Gastrocnemius medialis (tissue), 4 donors: Measurements from ENCODE around the gene GABPB2. TPM values are rescaled to one million over a fixed set of nuclear protein-coding genes. Genes with fewer than 3 reads are reported as not detected.

Experiments used
- ATAC-seq, 2 donors: fragments of 150-250 bp; one replicate each; pipeline ENCODE4 v1.9.1; 2016
- DNase-seq, 2 donors: peaks; one replicate each; pipeline ENCODE4 v3.0.0-alpha.2; 2019
- H3K27ac ChIP-seq, 4 donors: fragments of 200-600 bp; sonication (generic); 1 replicate in 1 of 4; 2 replicates in 3 of 4; pipeline ENCODE4 v1.5.1; 2016 to 2018; ENCODE audit warnings: mild to moderate bottlenecking in 2 of 4, moderate library complexity in 1 of 4
- H3K27me3 ChIP-seq, 3 donors: fragments of 200-600 bp; sonication (generic) in 2 of 3; 1 replicate in 1 of 3; 2 replicates in 2 of 3; pipeline versions ENCODE4 v1.5.1 to v1.6.0; 2016 to 2019; ENCODE audit warnings: mild to moderate bottlenecking in 1 of 3, moderate library complexity in 1 of 3
- H3K36me3 ChIP-seq, 2 donors: fragments of 200-600 bp; sonication (generic) in 1 of 2; one replicate each; pipeline ENCODE4 v1.5.1; 2017 to 2018
- H3K4me1 ChIP-seq, 2 donors: fragments of 200-600 bp; sonication (generic) in 1 of 2; one replicate each; pipeline ENCODE4 v1.5.1; 2016 to 2017; ENCODE audit warnings: mild to moderate bottlenecking in 2 of 2
- H3K4me3 ChIP-seq, 4 donors: fragments of 200-600 bp; sonication (generic) in 3 of 4; 1 replicate in 1 of 4; 2 replicates in 3 of 4; pipeline ENCODE4 v1.5.1; 2016 to 2019; ENCODE audit warnings: mild to moderate bottlenecking in 2 of 4
- H3K9me3 ChIP-seq, 3 donors: fragments of 200-600 bp; sonication (generic) in 2 of 3; 1 replicate in 1 of 3; 2 replicates in 2 of 3; pipeline ENCODE4 v1.5.1; 2016 to 2019
- CTCF ChIP-seq, 5 experiments: fragments of 450-650 bp in 3 of 5; fragments of 200-600 bp in 2 of 5; sonication (generic) in 2 of 5; IDR thresholded peaks in 4 of 5; conservative IDR thresholded peaks in 1 of 5; 1 replicate in 4 of 5; 2 replicates in 1 of 5; pipeline ENCODE4 v1.5.1; 2016 to 2019; ENCODE audit warnings: antibody characterized with exemption in 5 of 5, mild to moderate bottlenecking in 3 of 5, moderate library complexity in 3 of 5
- POLR2A ChIP-seq, 2 donors: fragments of 450-650 bp; IDR thresholded peaks; one replicate each; pipeline ENCODE4 v1.6.1; 2017; ENCODE audit warnings: antibody characterized with exemption in 2 of 2, mild to moderate bottlenecking in 2 of 2, moderate library complexity in 2 of 2
- in situ Hi-C, 4 donors: fragments of 200-750 bp; cut with MboI; loops; one replicate each; pipeline versions ENCODE4 v1.15.0 to v1.8.0; 2017; ENCODE audit warnings: low sequenced_read_pairs in 4 of 4
- intact Hi-C: fragments of 100-400 bp; cut with DNase I; formaldehyde crosslinking; loops from one replicate; pipeline ENCODE4 v1.15.1; 2023; ENCODE audit warnings: low total_unique reads
- total RNA-seq, 4 donors: library from RNA; depleted of rRNA; stranded (reverse); fragments of >200 nt; gene quantifications; one replicate each; pipeline versions ENCODE4 v1.1.0 to v1.2.3, GENCODE V29; 2016

GABPB2 gene
- total RNA-seq, 4 donors from 2014 or later: 11.9 to 20.5 (median 17.9) TPM

- H3K4me1 ChIP-seq: peaks cover 48 to 61% of the 10 kb centered on the region in 2 donors
- peaks cover 0 to 15% of the 10 kb centered on the region in 2 donors for H3K36me3 ChIP-seq
- ATAC-seq (no peak), DNase-seq (peak in 1 of 2 donors; percentile 40)
- intact Hi-C loops: no loop called here
- in situ Hi-C loops: no loop called here
- peak overlapping the region; percentile 95 to 99 (median 98) for H3K27ac ChIP-seq
- no peaks in the 10 kb centered on the region for H3K9me3 ChIP-seq
- peak overlapping the region; percentile 89 to 97 (median 92) for H3K4me3 ChIP-seq
- no peaks in the 10 kb centered on the region for H3K27me3 ChIP-seq
- TF ChIP-seq CTCF (IDR thresholded peaks at IDR 0.05 in 4 of 5, conservative IDR thresholded peaks at IDR 0.05 in 1 of 5) (no peak), POLR2A (IDR thresholded peaks at IDR 0.05) (no peak)
Measured at GRCh38 chr1:151143986-151144385, 73.4 kb downstream of the GABPB2 start.

- no peaks in the 10 kb centered on the region for H3K9me3 ChIP-seq
- no peaks in the 10 kb centered on the region for H3K27me3 ChIP-seq
- TF ChIP-seq CTCF (IDR thresholded peaks at IDR 0.05 in 4 of 5, conservative IDR thresholded peaks at IDR 0.05 in 1 of 5): no peak
- TF ChIP-seq POLR2A (IDR thresholded peaks at IDR 0.05): peak in 1 of 2 donors; percentile 29
- peak overlapping the region; percentile 89 to 97 (median 92) for H3K4me3 ChIP-seq
- intact Hi-C loops: loop anchor here (5.0 kb wide), 3 partner anchors 32 to 582 kb away; no protein-coding TSS in a partner anchor
- DNase-seq: peak in 1 of 2 donors; percentile 60
- peaks cover 48 to 61% of the 10 kb centered on the region in 2 donors for H3K4me1 ChIP-seq
- H3K27ac ChIP-seq: peak overlapping the region; percentile 95 to 99 (median 98)
- peak; percentile 1 to 10 for ATAC-seq
- H3K36me3 ChIP-seq: peaks cover 0 to 8% of the 10 kb centered on the region in 2 donors
- in situ Hi-C loops: no loop called here
Measured at GRCh38 chr1:151144474-151145303, 74.1 kb downstream of the GABPB2 start.

- in situ Hi-C loops (no loop called here), intact Hi-C loops (loop anchor here (1.0 to 5.0 kb wide), 5 partner anchors 20 to 583 kb away; partner anchors contain the start of genes GABPB2 and LYSMD1)
- TF ChIP-seq POLR2A (IDR thresholded peaks at IDR 0.05): peak in 1 of 2 donors; percentile 21
- TF ChIP-seq CTCF (IDR thresholded peaks at IDR 0.05 in 4 of 5, conservative IDR thresholded peaks at IDR 0.05 in 1 of 5): no peak
- peaks cover 48 to 59% of the 10 kb centered on the region in 2 donors for H3K4me1 ChIP-seq
- ATAC-seq: peak; percentile 39 to 56
- H3K36me3 ChIP-seq: no peaks in the 10 kb centered on the region
- peak overlapping the region; percentile 95 to 99 (median 98) for H3K27ac ChIP-seq
- H3K27me3 ChIP-seq: no peaks in the 10 kb centered on the region
- peak; percentile 76 to 86 for DNase-seq
- H3K4me3 ChIP-seq: peak overlapping the region; percentile 89 to 97 (median 92)
- no peaks in the 10 kb centered on the region for H3K9me3 ChIP-seq
Measured at GRCh38 chr1:151145304-151146071, 74.9 kb downstream of the GABPB2 start.

GRCh38 chr1:151146072-151146411, 75.5 kb downstream of the GABPB2 start:
- peak overlapping the region; percentile 95 to 99 (median 98) for H3K27ac ChIP-seq
- in situ Hi-C loops: no loop called here
- H3K4me1 ChIP-seq: peaks cover 45 to 53% of the 10 kb centered on the region in 2 donors
- peak overlapping the region; percentile 89 to 97 (median 92) for H3K4me3 ChIP-seq
- peak; percentile 0 to 11 for ATAC-seq
- TF ChIP-seq CTCF (IDR thresholded peaks at IDR 0.05 in 4 of 5, conservative IDR thresholded peaks at IDR 0.05 in 1 of 5): no peak
- no peak for TF ChIP-seq POLR2A (IDR thresholded peaks at IDR 0.05)
- intact Hi-C loops: loop anchor here (1.0 to 5.0 kb wide), 5 partner anchors 19 to 584 kb away; partner anchors contain the start of genes GABPB2 and LYSMD1
- no peaks in the 10 kb centered on the region for H3K27me3 ChIP-seq
- no peaks in the 10 kb centered on the region for H3K36me3 ChIP-seq
- no peaks in the 10 kb centered on the region for H3K9me3 ChIP-seq
- DNase-seq: no peak
